ENCODE results near the gene BCL2L1.

BCL2L1 gene

GRCh38 chr20:31705598-31706597 is 16.8 kb downstream of the BCL2L1 start:
- Histone ChIP-seq H3K4me2 (ENCODE audit: low read length) (no peak overlapping the region), H3K27me3 (ENCODE audit: control insufficient read depth, insufficient read depth, low read length) (no peaks in the 10 kb centered on the region), H3K4me1 (ENCODE audit: control insufficient read depth, insufficient read depth, low read length) (peaks cover 46% of the 10 kb centered on the region), H3K36me3 (ENCODE audit: insufficient read depth, low read length) (peaks cover 69% of the 10 kb centered on the region), H3K4me3 (ENCODE audit: low read length) (no peak overlapping the region), H3K9me3 (replicated peaks; ENCODE audit: low read length) (no peaks in the 10 kb centered on the region), H3K9ac (ENCODE audit: low read depth, low read length) (no peak overlapping the region)

- Histone ChIP-seq H3K4me3 (ENCODE audit: low read length) (no peak overlapping the region), H3K4me2 (ENCODE audit: low read length) (no peak overlapping the region), H3K4me1 (ENCODE audit: control insufficient read depth, insufficient read depth, low read length) (peaks cover 44% of the 10 kb centered on the region), H3K9me3 (replicated peaks; ENCODE audit: low read length) (no peaks in the 10 kb centered on the region), H3K36me3 (ENCODE audit: insufficient read depth, low read length) (peaks cover 70% of the 10 kb centered on the region), H3K27me3 (ENCODE audit: control insufficient read depth, insufficient read depth, low read length) (no peaks in the 10 kb centered on the region), H3K9ac (ENCODE audit: low read depth, low read length) (no peak overlapping the region)
These were observed 17.5 kb downstream of the BCL2L1 start for GRCh38 chr20:31705191-31705590.

GRCh38 chr20:31704225-31705119 is 18.2 kb downstream of the BCL2L1 start:
- no peak overlapping the region for H3K4me3 ChIP-seq (ENCODE audit: low read length)
- no peaks in the 10 kb centered on the region for H3K9me3 ChIP-seq (replicated peaks; ENCODE audit: low read length)
- peak overlapping the region; percentile 34 for H3K9ac ChIP-seq (ENCODE audit: low read depth, low read length)
- H3K27me3 ChIP-seq (ENCODE audit: control insufficient read depth, insufficient read depth, low read length) = no peaks in the 10 kb centered on the region
- H3K4me2 ChIP-seq (ENCODE audit: low read length) = peak overlapping the region; percentile 24
- peaks cover 72% of the 10 kb centered on the region for H3K36me3 ChIP-seq (ENCODE audit: insufficient read depth, low read length)
- H3K4me1 ChIP-seq (ENCODE audit: control insufficient read depth, insufficient read depth, low read length) = peaks cover 51% of the 10 kb centered on the region

- Histone ChIP-seq H3K36me3 (ENCODE audit: insufficient read depth, low read length) (peaks cover 66% of the 10 kb centered on the region), H3K4me3 (ENCODE audit: low read length) (no peak overlapping the region), H3K27me3 (ENCODE audit: control insufficient read depth, insufficient read depth, low read length) (no peaks in the 10 kb centered on the region), H3K4me1 (ENCODE audit: control insufficient read depth, insufficient read depth, low read length) (peaks cover 62% of the 10 kb centered on the region), H3K9ac (ENCODE audit: low read depth, low read length) (no peak overlapping the region), H3K4me2 (ENCODE audit: low read length) (no peak overlapping the region), H3K9me3 (replicated peaks; ENCODE audit: low read length) (no peaks in the 10 kb centered on the region)
These were observed 21.1 kb downstream of the BCL2L1 start for GRCh38 chr20:31701591-31701990.

- H3K9ac ChIP-seq (ENCODE audit: low read depth, low read length) = no peak overlapping the region
- no peak overlapping the region for H3K4me2 ChIP-seq (ENCODE audit: low read length)
- H3K9me3 ChIP-seq (replicated peaks; ENCODE audit: low read length) = no peaks in the 10 kb centered on the region
- peaks cover 64% of the 10 kb centered on the region for H3K4me1 ChIP-seq (ENCODE audit: control insufficient read depth, insufficient read depth, low read length)
- H3K27me3 ChIP-seq (ENCODE audit: control insufficient read depth, insufficient read depth, low read length) = no peaks in the 10 kb centered on the region
- H3K36me3 ChIP-seq (ENCODE audit: insufficient read depth, low read length) = peaks cover 62% of the 10 kb centered on the region
- no peak overlapping the region for H3K4me3 ChIP-seq (ENCODE audit: low read length)
These were observed 21.9 kb downstream of the BCL2L1 start for GRCh38 chr20:31700747-31701146.

GRCh38 chr20:31699801-31700728 is 22.6 kb downstream of the BCL2L1 start:
- H3K9ac ChIP-seq (ENCODE audit: low read depth, low read length) = peak overlapping the region; percentile 64
- peak overlapping the region; percentile 20 for H3K4me3 ChIP-seq (ENCODE audit: low read length)
- H3K27me3 ChIP-seq (ENCODE audit: control insufficient read depth, insufficient read depth, low read length) = no peaks in the 10 kb centered on the region
- no peaks in the 10 kb centered on the region for H3K9me3 ChIP-seq (replicated peaks; ENCODE audit: low read length)
- H3K4me2 ChIP-seq (ENCODE audit: low read length) = peak overlapping the region; percentile 22
- peaks cover 64% of the 10 kb centered on the region for H3K4me1 ChIP-seq (ENCODE audit: control insufficient read depth, insufficient read depth, low read length)
- peaks cover 58% of the 10 kb centered on the region for H3K36me3 ChIP-seq (ENCODE audit: insufficient read depth, low read length)

GRCh38 chr20:31698803-31699718 is 23.6 kb downstream of the BCL2L1 start:
- H3K36me3 ChIP-seq (ENCODE audit: insufficient read depth, low read length) = peaks cover 51% of the 10 kb centered on the region
- no peaks in the 10 kb centered on the region for H3K27me3 ChIP-seq (ENCODE audit: control insufficient read depth, insufficient read depth, low read length)
- peaks cover 65% of the 10 kb centered on the region for H3K4me1 ChIP-seq (ENCODE audit: control insufficient read depth, insufficient read depth, low read length)
- no peaks in the 10 kb centered on the region for H3K9me3 ChIP-seq (replicated peaks; ENCODE audit: low read length)
- peak overlapping the region; percentile 48 for H3K4me2 ChIP-seq (ENCODE audit: low read length)
- no peak overlapping the region for H3K4me3 ChIP-seq (ENCODE audit: low read length)
- peak overlapping the region; percentile 64 for H3K9ac ChIP-seq (ENCODE audit: low read depth, low read length)

- H3K36me3 ChIP-seq (ENCODE audit: insufficient read depth, low read length) = peaks cover 58% of the 10 kb centered on the region
- peak overlapping the region; percentile 40 for H3K9ac ChIP-seq (ENCODE audit: low read depth, low read length)
- H3K4me2 ChIP-seq (ENCODE audit: low read length) = no peak overlapping the region
- no peak overlapping the region for H3K4me3 ChIP-seq (ENCODE audit: low read length)
- no peaks in the 10 kb centered on the region for H3K27me3 ChIP-seq (ENCODE audit: control insufficient read depth, insufficient read depth, low read length)
- no peaks in the 10 kb centered on the region for H3K9me3 ChIP-seq (replicated peaks; ENCODE audit: low read length)
- peaks cover 72% of the 10 kb centered on the region for H3K4me1 ChIP-seq (ENCODE audit: control insufficient read depth, insufficient read depth, low read length)
These were observed 24.3 kb downstream of the BCL2L1 start for GRCh38 chr20:31698243-31698802.

GRCh38 chr20:31695849-31696804 is 26.5 kb downstream of the BCL2L1 start:
- H3K9me3 ChIP-seq (replicated peaks; ENCODE audit: low read length) = no peaks in the 10 kb centered on the region
- H3K27me3 ChIP-seq (ENCODE audit: control insufficient read depth, insufficient read depth, low read length) = no peaks in the 10 kb centered on the region
- peaks cover 57% of the 10 kb centered on the region for H3K36me3 ChIP-seq (ENCODE audit: insufficient read depth, low read length)
- peak overlapping the region; percentile 4 for H3K4me3 ChIP-seq (ENCODE audit: low read length)
- H3K4me2 ChIP-seq (ENCODE audit: low read length) = peak overlapping the region; percentile 42
- peaks cover 80% of the 10 kb centered on the region for H3K4me1 ChIP-seq (ENCODE audit: control insufficient read depth, insufficient read depth, low read length)
- H3K9ac ChIP-seq (ENCODE audit: low read depth, low read length) = peak overlapping the region; percentile 62
